Astrocyte of the cerebellum (primary cell): ENCODE measurements around the gene LRRFIP1.

Experiments
- DNase-seq: peaks from one replicate; pipeline ENCODE4 v3.0.0-alpha.2; 2011; ENCODE audit warnings: low read depth
- H3K4me3 ChIP-seq: 2 replicates; pipeline ENCODE4 v1.5.1; 2011; ENCODE audit warnings: mild to moderate bottlenecking, low read depth, low read length, moderate library complexity
- CTCF ChIP-seq: IDR thresholded peaks from 2 replicates; pipeline ENCODE4 v1.5.1; 2012; ENCODE audit warnings: low read length, low read depth, moderate library complexity, mild to moderate bottlenecking; ENCODE audit errors: missing control alignments
- in situ Hi-C: cut with HindIII; loops from 2 replicates; pipeline ENCODE4 v1.10.0; 2017; ENCODE audit warnings: low sequenced_read_pairs

Gene LRRFIP1

GRCh38 chr2:237790353-237790752, 163.0 kb downstream of the LRRFIP1 start:
- H3K4me3 ChIP-seq: no peak overlapping the region
- in situ Hi-C loops: no loop called here
- DNase-seq: no peak
- TF ChIP-seq CTCF: no peak

GRCh38 chr2:237791977-237792727, 164.8 kb downstream of the LRRFIP1 start:
- peak; percentile 23 for TF ChIP-seq CTCF
- no peak overlapping the region for H3K4me3 ChIP-seq
- in situ Hi-C loops: no loop called here
- no peak for DNase-seq

GRCh38 chr2:237797253-237797652, 169.9 kb downstream of the LRRFIP1 start:
- no peak for DNase-seq
- TF ChIP-seq CTCF: no peak
- H3K4me3 ChIP-seq: no peak overlapping the region
- in situ Hi-C loops: no loop called here

GRCh38 chr2:237798236-237799059, 171.1 kb downstream of the LRRFIP1 start, which contains the start of gene RBM44:
RBM44 (plus strand) TSS chr2:237798779; CDS start chr2:237813610, 14,831 bp downstream.
- no peak for TF ChIP-seq CTCF
- no peak for DNase-seq
- no peak within 1 kb of the TSS for H3K4me3 ChIP-seq
- in situ Hi-C loops: no loop called here

- DNase-seq: no peak
- in situ Hi-C loops: no loop called here
- H3K4me3 ChIP-seq: no peak overlapping the region
- no peak for TF ChIP-seq CTCF
Measured at GRCh38 chr2:237799060-237799428, 171.7 kb downstream of the LRRFIP1 start.

GRCh38 chr2:237801466-237801865, 174.1 kb downstream of the LRRFIP1 start:
- TF ChIP-seq CTCF: no peak
- in situ Hi-C loops: no loop called here
- no peak overlapping the region for H3K4me3 ChIP-seq
- no peak for DNase-seq
